Activated gamma-delta T cell treated with anti-CD3 and anti-CD28 coated beads, Interleukin-2, amount 50 U/mL, for 16 hours (primary cell): Measurements from ENCODE around the gene EPHA6.

Source experiments
- DNase-seq: peaks from one replicate; pipeline ENCODE4 v3.0.0-alpha.2; 2020; ENCODE audit warnings: low read depth

The EPHA6 gene

DNA sequence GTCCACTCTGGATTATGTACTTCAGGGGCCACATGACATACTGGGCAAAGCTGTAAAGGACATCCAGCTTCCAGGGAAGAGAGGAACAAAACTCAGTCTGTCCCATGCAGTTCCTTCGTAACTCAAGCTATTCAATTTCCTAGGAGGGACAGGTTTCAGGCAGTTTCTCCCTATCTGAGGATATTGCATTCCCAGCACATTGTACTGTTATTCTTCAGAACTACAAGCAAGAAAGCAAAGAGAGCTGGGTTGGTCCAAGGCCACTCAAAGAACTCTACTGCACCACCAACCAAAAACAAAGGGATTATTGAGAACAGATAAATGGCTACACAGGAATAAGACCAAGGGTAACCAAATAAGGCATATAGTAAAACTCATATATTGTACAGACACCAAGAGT lies 832.5 kb downstream of the EPHA6 start:
- no peak for DNase-seq

DNA sequence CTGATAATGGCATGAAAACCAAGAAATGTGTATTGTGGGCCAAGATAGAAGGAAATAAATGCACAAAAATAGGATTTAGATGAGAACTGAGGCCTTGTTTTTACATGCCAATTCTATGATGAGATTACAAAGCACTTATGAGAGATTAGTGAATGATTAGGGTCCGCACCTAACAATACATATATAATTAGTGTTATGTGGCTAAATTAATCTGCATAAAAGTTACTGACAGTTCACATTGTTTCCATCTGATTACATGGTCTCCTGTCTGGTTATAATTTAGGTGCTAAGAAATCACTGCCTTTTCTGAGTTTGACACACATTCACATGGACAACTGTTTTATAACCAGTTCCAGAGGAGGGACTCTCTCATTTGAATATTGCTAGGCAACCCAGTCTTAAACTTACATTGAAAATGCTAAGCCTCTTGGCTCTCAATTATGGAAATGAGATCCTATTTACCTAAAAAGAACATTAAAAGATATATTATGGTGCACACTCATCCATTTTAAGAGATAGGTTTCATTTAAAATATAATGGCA lies 833.1 kb downstream of the EPHA6 start:
- no peak for DNase-seq

DNA sequence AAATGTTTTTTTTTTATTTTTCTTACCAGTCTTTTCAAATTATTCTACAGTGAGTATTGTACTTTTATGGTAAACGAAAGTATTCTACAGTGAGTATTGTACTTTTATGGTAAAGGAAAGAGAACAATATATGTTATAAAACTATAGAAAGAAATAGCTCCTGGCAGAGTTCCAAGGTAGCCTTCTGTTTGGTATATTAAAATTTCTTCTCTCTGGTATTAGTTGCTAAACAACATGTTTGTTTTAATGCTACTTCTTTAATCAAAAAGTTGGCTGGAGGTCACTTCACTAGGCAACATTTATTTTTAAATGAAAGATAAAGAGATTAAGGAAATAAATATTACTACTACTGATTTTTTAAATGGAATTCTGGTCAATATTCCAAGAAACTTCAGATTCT lies 841.6 kb downstream of the EPHA6 start:
- DNase-seq = no peak

DNA sequence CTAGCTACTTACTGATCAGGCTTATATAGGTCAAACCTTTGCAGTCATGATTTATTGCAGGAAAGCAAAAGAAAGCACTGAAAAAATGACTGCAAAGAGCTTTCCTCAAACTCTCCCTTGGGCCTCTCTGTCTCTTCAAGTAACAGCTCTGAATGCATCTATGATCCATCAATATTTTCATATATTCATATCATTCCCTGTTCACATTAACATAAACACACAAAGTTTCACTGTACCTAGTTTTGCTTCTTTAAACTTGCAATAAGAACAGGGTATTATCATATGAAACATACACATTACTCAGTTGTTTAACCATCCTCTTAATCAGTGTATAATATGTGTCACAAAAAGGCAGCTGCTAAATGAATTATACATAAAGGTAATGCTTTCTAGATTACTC lies 842.2 kb downstream of the EPHA6 start:
- no peak for DNase-seq

DNA sequence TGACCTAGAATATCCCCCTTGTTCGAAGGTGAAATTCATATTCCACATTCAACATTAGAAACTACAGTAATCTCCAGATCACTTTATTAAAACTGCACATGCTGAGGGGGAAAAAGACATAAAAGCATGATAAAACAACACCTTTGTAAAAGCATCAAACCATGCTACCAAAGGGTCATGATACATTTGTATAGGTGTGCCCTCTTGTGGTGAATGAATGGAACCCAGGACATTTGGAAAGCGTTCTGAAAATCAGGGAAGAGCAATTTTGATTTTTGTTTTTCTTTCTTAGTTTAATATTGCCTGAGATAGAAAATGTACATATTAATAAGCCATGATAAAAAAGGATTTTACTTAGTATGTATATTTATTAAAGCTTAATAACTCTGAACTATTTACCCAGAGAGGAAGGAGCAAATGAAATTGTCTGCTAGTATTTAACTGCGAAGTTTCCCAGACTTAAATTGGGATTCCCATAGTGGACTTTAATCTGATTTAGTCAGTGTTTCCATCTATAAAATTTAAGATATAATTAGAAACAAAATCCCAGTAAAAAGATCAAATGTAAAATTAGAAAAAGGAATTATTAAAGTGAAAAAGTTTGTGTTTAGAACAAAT lies 844.4 kb downstream of the EPHA6 start:
- DNase-seq = no peak

DNA sequence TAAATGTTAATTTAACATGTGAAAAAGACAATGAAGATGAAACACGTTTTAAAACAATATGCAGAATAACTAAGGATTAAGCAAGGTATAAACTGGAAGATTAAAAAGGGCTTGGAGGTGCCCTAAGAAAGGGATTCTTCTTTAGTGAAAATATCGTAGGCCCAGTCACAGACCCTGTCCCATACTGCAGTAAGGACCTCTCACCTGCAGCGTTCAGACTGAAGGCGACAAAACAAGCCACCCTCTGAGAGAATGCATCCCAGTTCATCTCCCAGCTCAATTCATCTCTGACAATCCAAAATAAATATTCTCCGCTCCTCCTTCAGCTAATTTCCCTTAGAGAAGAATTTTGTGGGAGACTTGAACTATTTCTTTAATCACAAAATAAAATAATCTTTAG lies 847.9 kb downstream of the EPHA6 start:
- DNase-seq = no peak

DNA sequence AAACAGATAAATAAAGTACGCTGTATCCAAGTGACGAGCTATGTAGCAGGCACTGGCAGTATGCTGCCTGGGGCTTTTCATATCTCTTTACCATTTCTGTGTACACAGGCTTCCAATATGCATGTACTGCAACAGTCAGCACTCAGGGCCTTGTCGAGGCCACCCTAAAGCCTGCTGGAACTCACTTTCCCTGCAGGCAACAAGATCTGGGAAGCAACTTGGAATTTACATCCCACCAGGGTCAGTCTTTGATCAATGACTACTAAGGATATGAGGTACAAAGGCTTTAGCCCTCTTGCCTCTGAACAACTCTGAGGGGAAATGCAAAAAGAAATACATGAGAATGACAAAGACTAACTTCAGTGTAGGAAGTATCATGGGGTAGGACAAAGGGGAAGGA lies 848.4 kb downstream of the EPHA6 start:
- DNase-seq = no peak

DNA sequence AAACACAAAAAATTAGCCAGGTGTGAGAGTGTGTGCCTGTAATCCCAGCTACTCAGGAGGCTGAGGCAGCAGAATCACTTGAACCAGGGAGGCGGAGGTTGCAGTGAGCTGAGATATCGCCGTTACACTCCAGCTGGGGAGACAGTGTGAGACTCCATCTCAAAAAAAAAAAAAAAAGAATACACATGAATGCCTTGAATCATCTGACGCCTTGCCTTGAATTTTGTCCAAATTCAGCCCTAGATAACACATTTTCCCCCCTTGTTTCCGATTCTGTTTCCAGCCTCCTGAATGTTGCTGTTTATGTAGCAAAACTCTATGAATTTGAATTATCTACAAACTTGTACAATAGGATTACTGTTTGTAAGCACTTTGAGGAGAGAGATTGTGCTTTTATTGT lies 851.5 kb downstream of the EPHA6 start:
- no peak for DNase-seq

DNA sequence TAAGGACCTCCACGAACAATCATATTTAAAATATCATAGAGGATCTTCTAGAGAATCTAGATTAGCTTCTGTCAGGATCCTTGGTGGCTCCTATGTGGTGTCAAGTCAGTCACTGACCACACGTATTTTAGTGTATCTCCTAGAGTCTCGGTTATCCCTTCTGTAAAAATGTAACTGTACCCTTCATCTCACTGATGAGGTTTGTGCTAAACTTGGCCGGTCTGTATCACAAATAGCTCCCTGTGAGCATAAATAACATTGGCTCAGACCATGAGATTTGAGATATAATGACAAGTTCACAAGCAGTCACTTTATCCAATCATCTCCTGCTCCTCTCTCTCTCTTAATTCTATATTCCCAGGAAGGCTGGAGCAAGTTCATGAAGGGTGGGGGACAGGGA lies 856.6 kb downstream of the EPHA6 start:
- no peak for DNase-seq

DNA sequence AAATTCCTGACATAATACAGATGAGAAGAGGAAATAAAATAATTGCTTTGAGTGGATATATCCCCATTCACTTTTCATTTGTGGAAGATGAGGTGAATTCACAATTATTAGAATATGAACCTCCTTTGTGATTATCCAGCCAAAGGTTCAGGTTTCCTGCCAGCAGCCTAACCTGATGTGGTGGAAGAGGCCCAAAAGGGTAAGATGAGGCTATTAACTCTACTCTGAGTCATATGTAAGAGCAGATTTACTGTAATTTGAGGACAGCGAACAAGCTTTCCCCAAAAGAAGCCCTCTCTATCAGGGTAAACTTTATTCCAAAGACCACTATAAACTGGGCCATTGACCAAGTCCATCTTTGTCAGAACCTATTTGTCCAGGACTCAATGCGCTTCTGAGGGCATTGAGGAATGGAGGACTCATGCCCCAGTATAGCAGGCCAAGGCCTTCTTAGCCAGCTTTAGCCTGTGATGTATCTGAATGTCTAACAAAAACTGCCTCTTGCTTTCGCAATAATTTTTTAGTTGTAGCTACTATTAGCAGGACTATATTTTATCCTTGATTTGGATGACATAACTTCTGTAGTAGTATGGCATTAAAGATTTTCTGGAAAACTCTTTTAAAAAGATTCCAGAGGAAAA lies 859.1 kb downstream of the EPHA6 start:
- no peak for DNase-seq

DNA sequence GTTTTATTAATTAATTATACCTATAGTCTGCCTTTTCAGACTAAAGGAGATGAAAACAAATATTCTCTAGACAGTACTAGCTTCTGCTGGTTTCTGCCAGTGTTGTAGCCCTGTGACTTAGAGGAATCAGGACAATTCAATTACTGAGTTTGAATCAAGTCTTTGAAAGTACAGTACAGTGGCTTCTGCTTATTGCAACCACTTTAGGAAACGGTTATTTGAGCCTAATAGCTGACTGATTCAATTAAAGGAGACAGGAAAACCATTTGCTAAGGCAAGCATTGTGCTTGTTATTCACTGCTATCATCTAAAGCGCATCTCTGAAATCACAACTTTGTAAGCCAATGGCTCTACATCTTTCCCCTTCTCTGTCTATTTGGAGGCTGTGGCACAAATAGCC lies 860.1 kb downstream of the EPHA6 start:
- no peak for DNase-seq

DNA sequence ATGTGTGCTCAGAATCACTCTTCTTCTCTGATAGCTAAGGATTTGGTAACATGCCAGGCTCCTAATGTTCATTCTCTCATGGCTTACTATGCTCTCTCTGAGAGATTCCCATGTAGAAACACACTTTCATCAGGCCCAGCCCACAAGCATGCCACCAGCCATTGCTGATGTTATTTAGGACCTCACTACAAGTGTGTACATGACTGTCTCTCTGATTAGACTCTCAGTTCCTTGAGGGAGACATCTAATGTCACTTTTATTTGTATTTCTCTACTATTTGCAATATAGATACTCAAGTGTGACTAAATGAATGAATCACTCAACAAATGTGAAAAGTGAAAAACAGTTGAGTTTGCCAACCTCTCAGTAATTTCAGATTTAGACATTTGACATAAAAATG lies 865.8 kb downstream of the EPHA6 start:
- no peak for DNase-seq

DNA sequence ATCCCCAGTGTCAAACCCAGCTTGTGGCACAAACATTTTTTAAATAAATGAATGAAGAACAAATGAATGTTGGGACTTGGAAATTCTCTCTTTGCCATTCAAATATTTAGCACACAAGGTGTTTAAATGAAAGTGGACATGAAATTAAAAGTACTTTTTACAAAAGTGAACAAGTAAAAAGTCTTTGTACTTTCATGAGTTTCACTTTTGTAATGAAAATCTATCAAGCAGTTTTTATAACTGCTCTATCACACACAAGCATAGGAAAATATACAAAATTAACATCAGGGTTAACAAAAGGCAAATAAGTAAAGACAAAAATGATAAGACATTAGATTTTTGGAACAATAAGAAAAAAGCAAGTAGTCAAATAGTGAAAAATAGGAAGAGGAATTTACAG lies 866.3 kb downstream of the EPHA6 start:
- no peak for DNase-seq

DNA sequence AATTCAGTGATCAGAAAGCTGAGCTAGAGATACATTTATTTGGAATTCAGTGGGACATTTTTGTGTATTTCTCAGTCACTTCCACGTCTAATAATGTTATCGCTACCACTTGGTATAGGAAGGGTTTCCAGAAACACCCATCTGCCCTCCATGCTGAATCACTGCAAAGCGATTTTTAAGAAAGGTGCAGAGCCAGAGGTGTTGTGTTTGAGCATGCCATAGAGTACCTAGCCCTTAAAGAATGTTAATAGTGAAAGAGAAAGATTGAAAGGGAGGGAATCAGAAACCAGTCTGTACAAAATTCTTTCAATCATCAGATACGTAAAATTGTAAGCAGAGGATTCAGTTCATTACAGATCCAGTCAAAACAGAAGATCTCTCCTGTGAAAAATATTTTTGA lies 870.1 kb downstream of the EPHA6 start:
- DNase-seq = no peak

DNA sequence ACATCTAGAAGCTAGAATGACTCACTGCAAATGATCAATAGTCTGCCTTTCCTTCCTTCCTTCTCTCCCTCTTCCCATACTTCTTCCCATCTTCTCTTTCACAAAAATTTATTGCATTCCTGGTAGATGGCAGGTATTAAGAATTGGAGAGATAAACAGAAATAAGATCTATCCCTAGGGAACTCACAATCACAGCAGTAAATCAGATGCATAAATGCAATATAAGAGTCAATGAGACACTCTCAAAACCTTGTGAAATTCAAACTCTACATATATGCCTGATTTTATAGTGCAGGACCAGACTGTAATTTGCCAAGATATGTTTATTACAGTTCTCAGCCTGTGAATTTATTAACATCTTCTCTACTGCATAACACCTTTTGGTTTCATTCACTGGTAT lies 871.9 kb downstream of the EPHA6 start:
- DNase-seq = no peak

DNA sequence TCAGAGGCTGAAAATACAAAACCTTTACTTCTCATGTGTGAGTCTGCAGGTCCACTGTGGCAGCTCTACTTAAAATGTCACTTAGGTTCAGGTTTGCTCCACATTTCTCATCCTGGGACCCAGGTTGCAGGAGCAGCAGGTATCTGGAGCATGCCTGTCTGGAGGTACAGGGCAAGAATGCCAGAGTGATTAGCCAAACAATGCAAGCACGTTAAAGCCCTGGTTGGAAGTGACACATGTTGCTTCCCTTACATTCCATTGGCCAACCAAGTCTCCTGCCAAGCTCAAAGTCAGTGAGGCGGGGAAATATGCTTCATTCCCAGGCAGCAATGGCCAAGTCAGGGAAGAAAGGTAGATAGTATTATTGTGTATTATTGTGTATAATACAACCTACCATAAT lies 873.3 kb downstream of the EPHA6 start:
- DNase-seq = no peak

DNA sequence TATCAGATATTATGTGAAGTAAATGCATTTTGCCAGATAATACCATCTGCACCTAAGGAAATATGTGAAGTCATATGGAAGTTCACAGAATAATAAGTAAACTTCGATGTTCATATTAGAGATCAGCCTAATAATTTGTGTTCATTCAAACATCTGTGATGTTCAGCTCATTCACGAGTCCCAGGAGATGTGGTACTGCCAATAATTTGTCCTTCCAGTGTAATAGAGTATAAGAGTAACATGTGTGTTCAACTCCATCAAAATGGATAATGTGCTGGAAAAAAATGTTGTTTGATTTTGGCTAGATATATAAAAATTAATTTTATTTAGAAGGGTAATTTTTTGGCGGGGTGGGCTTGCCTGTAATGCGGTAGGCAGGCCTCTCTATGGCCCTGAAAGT lies 874.7 kb downstream of the EPHA6 start:
- no peak for DNase-seq

DNA sequence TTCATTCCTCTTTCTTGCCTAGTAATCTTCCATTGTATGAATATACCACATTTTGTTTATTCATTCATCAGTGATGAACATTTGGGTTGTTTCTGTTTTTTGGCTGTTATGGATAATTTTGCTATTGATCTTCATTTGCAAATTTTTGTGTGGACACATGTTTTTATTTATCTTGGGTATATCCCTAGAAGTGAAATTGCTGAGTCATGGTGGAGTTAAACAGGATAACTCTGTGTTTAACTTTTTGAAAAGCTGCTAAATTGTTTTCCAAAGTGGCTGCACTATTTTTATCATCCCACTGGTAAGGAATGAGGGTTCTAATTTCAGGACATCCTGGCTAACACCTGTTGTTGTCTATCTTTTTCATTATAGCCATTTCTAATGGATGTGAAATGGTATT lies 875.6 kb downstream of the EPHA6 start:
- no peak for DNase-seq

DNA sequence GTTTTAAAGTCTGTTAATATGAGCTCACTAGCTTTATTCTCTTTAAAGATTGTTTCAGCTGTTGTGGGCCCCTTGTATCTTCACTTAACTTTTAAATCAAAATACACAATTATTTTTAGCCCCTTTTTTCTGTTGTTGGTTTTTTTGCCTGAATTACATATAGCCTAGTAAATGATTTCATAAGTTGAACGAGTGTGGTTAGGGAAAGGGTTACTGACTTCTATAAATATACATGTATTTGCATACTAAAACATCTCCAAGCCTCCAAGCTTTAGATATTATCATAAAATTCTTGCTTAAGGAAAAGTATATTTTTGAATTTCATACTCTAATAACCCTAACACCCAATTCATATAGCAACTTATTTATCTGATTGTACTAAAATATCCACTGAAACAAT lies 877.0 kb downstream of the EPHA6 start:
- no peak for DNase-seq

DNA sequence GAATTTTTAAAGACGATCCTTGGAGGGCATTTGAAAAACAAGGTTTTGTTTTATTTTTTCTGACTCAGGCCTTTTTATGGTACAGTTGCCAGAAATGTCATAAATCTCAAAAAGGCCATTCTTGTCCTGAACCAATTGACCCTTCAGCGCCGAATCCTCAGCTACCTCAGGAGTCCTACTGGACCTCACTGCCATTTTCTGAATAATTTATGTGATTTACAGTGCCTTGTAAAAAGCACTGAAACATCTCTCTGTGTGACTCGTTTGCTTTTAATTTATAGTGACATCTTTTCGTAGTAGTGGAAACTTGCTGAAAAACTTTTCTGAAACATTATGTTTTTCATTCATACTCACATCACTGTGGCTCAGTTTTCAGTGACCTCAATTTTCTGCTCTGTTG lies 878.0 kb downstream of the EPHA6 start:
- no peak for DNase-seq

DNA sequence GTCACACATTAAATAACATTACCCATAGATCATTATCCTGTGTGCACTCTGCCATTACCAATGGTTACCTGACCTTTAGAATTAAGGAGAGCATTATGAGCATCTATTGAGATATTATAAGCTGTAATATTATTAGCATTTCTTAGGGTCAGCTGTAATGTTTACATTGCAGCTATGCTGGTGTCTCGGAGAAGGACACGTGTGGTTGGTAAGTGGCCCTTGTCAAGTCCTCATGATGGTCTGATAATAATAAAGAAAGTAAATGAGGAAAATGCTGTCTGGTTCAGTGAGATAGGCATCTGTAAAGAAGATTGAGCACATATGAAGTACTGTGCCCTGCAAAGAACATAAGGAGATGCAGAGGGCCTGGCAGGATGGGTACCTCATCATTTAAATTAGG lies 878.4 kb downstream of the EPHA6 start:
- DNase-seq = no peak

DNA sequence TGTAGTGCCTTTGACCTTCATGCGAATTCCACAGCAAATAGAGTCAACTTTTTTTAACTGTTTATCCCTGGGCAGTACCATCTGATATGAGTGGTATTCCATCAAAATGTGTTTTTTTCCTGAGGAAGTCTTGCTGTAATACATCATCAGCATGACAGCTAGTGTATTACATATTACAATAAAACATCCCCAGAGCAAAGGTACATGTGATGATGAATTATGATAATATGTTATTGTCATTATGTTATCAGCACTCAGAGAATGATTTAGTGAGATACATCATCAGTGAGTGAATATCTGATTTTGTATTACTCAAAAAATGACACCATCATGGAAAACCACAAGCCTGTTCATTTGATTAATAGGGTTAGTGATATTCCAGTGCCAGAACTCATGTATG lies 880.5 kb downstream of the EPHA6 start:
- DNase-seq = no peak

DNA sequence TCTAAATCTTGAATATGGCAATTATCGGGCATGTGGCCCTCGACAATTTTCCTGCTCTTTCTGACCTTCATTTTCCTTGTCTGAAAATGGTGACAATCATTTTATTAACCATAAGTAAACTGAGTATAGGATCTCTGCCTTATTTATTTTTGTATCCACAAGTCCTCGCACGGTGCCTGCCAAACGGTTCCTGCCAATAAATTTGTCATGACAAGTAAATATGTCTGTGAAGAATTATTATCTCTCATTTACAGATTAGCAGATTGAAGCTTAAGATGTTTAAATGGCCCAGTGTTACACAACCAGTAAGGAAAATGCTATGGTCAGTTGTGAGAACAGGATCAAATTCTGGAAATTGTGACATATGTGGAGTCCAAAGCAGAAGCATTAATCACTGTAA lies 884.3 kb downstream of the EPHA6 start:
- no peak for DNase-seq

DNA sequence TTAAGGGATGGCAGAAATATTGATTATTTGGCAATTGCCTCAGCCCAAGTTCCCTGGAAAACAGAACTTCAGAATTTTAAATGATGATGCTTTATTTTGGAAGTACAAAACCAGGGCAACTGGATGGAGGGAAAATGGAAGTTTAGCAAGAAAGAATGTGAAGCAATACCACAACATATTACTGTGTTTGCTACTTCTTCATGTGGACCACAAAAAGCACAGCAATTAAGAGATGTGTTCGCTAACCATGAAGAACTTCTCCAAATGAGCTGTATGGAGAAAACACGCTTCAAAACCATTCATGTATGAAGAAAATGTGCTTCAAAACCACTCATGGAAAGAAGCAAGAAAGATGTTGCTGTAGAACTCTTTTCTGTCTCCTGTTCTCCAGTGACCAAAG lies 885.5 kb downstream of the EPHA6 start:
- DNase-seq = no peak
